K562 (cell line): ENCODE measurements around the gene ATRX.

Source experiments
- CTCF ChIP-seq, 3 experiments: IDR thresholded peaks in 2 of 3; conservative IDR thresholded peaks in 1 of 3; 2 replicates each; pipeline ENCODE4 v1.5.1; 2011 to 2012; ENCODE audit warnings: low read length in 3 of 3, mild to moderate bottlenecking in 3 of 3, control low read depth in 2 of 3, improper control_type of control experiment in 1 of 3, inconsistent platforms in 1 of 3, low read depth in 1 of 3, mixed read lengths in 1 of 3, moderate library complexity in 1 of 3; ENCODE audit not compliant: insufficient read depth in 2 of 3
- DPF2 ChIP-seq: fragments of 450-650 bp; IDR thresholded peaks from 2 replicates; pipeline ENCODE4 v1.6.1; 2016
- EP300 ChIP-seq: IDR thresholded peaks from 2 replicates; pipeline ENCODE4 v1.6.1; 2012; ENCODE audit warnings: low read length, improper control_type of control experiment
- HDAC6 ChIP-seq: IDR thresholded peaks from 2 replicates; pipeline ENCODE4 v1.6.1; 2012; ENCODE audit warnings: low read depth, mild to moderate bottlenecking, control low read depth, inconsistent platforms, low read length, moderate library complexity
- JUN ChIP-seq, 2 experiments: sonication (generic) in 1 of 2; formaldehyde crosslinking in 1 of 2; IDR thresholded peaks; 2 replicates each; pipeline versions ENCODE4 v1.6.1 to v1.8.0; 2012 to 2022; ENCODE audit warnings: borderline replicate concordance in 2 of 2, mild to moderate bottlenecking in 2 of 2, improper control_type of control experiment in 1 of 2, low read depth in 1 of 2, low read length in 1 of 2, missing genetic modification reagents in 1 of 2
- POLR2AphosphoS5 ChIP-seq: IDR thresholded peaks from 2 replicates; pipeline ENCODE4 v1.6.1; 2011; ENCODE audit warnings: mild to moderate bottlenecking, low read depth, low read length, moderate library complexity; ENCODE audit not compliant: control insufficient read depth, insufficient read depth
- SMC3 ChIP-seq: conservative IDR thresholded peaks from 2 replicates; pipeline ENCODE4 v1.6.1; 2011; ENCODE audit warnings: low read depth, low read length, improper control_type of control experiment; ENCODE audit not compliant: insufficient read depth
- TCFL5 ChIP-seq: fragments of 250-450 bp; sonication (Bioruptor Pico); conservative IDR thresholded peaks from 2 replicates; pipeline ENCODE4 v1.6.1; 2021; ENCODE audit warnings: mild to moderate bottlenecking, moderate library complexity, matching md5 sums
- ZNF124 ChIP-seq: sonication (generic); formaldehyde crosslinking; IDR thresholded peaks from 2 replicates; pipeline ENCODE4 v1.8.1; 2022; ENCODE audit warnings: missing genetic modification reagents
- ZNF324 ChIP-seq: fragments of 250-450 bp; sonication (Bioruptor Pico); IDR thresholded peaks from 2 replicates; pipeline ENCODE4 v1.4.0; 2020; ENCODE audit warnings: mild to moderate bottlenecking
- TF ChIP-seq, protein P1 (sequence below), 2 experiments: fragments of 450-650 bp in 1 of 2; sonication (generic) in 1 of 2; formaldehyde crosslinking in 1 of 2; IDR thresholded peaks in 1 of 2; conservative IDR thresholded peaks in 1 of 2; 2 replicates each; pipeline versions ENCODE4 v1.6.1 to v1.8.1; 2016 to 2023; ENCODE audit warnings: mild to moderate bottlenecking in 2 of 2, moderate library complexity in 2 of 2, inconsistent platforms in 1 of 2, missing genetic modification reagents in 1 of 2

DNA sequence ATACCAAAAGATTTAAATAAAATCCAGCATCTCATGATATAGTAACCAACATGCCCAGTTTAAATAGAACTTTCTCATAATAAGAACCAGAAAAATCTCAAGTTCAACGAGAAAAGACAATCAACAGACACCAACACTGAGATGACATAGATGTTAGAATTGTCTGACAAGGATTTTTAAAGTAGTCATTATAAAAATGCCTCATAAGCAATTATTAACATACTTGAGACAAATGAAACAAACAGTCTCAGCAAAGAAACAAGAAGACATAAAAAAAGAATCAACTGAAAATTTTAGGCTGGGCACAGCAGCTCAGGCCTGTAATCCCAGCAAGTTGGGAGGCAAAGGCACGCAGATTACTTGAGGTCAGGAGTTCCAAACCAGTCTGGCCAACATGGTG, 220.7 kb downstream of the ATRX start:
- TF ChIP-seq EP300 (no peak), SMC3 (no peak), CTCF (IDR thresholded peaks at IDR 0.05 in 2 of 3, conservative IDR thresholded peaks at IDR 0.05 in 1 of 3; ENCODE audit: insufficient read depth in 2 of 3, low read depth in 1 of 3, low read length in 3 of 3) (no peak), DPF2 (no peak), ZNF324 (CRISPR knock-in tag) (no peak), TCFL5 (no peak), POLR2AphosphoS5 (no peak), JUN (IDR thresholded peaks at IDR 0.05; ENCODE audit: borderline replicate concordance, low read depth, low read length) (no peak), JUN (CRISPR knock-in tag; IDR thresholded peaks at IDR 0.05; ENCODE audit: borderline replicate concordance) (no peak), HDAC6 (no peak), ZNF124 (no peak)
- TF ChIP-seq, protein P1, sequence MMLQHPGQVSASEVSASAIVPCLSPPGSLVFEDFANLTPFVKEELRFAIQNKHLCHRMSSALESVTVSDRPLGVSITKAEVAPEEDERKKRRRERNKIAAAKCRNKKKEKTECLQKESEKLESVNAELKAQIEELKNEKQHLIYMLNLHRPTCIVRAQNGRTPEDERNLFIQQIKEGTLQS (IDR thresholded peaks at IDR 0.05): no peak
- TF ChIP-seq, protein P1 (CRISPR knock-in tag; conservative IDR thresholded peaks at IDR 0.05): no peak
